Fibroblast of the aortic adventitia (primary cell): ENCODE data around the gene CST9L. TPM values are rescaled to one million over a fixed set of nuclear protein-coding genes. Genes with fewer than 3 reads are reported as not detected.

Source experiments
- DNase-seq: peaks from one replicate; pipeline ENCODE4 v3.0.0-alpha.2; 2010; ENCODE audit warnings: low read depth
- H3K4me3 ChIP-seq: 2 replicates; pipeline ENCODE4 v1.5.1; 2011; ENCODE audit warnings: low read depth, mild to moderate bottlenecking, control low read depth, low read length, moderate library complexity
- CTCF ChIP-seq: IDR thresholded peaks from 2 replicates; pipeline ENCODE4 v1.5.1; 2011; ENCODE audit warnings: mild to moderate bottlenecking, low read length, control low read depth, inconsistent platforms; ENCODE audit not compliant: insufficient read depth
- total RNA-seq: library from RNA; depleted of rRNA; stranded (reverse); fragments of >200 nt; gene quantifications from 2 replicates; pipeline ENCODE4 v1.2.3, GENCODE V29; 2012; ENCODE audit warnings: low replicate concordance

Gene CST9L
- total RNA-seq, 1 donor = not detected

- no peak overlapping the region for H3K4me3 ChIP-seq
- TF ChIP-seq CTCF = no peak
Observed at GRCh38 chr20:23530937-23531567, 37.2 kb downstream of the CST9L start.

GRCh38 chr20:23528867-23529431 is 39.3 kb downstream of the CST9L start:
- no peak for DNase-seq
- TF ChIP-seq CTCF = no peak
- H3K4me3 ChIP-seq = no peak overlapping the region

More at GRCh38 chr20:23530937-23531567, 37.2 kb downstream of the CST9L start:
- DNase-seq = no peak

GRCh38 chr20:23526850-23527249 is 41.4 kb downstream of the CST9L start:
- no peak overlapping the region for H3K4me3 ChIP-seq
- no peak for TF ChIP-seq CTCF
- no peak for DNase-seq

GRCh38 chr20:23524146-23524545 is 44.1 kb downstream of the CST9L start:
- no peak for TF ChIP-seq CTCF
- no peak for DNase-seq

GRCh38 chr20:23520185-23520584 is 48.1 kb downstream of the CST9L start:
- TF ChIP-seq CTCF = no peak
- no peak overlapping the region for H3K4me3 ChIP-seq
- no peak for DNase-seq

More at GRCh38 chr20:23524146-23524545, 44.1 kb downstream of the CST9L start:
- H3K4me3 ChIP-seq = no peak overlapping the region

GRCh38 chr20:23519556-23519955 is 48.7 kb downstream of the CST9L start:
- TF ChIP-seq CTCF = no peak
- DNase-seq = no peak
- H3K4me3 ChIP-seq = no peak overlapping the region
